B cell (primary cell): Measurements from ENCODE around the gene SPPL2C. TPM values are rescaled to one million over a fixed set of nuclear protein-coding genes. Genes with fewer than 3 reads are reported as not detected.

Source experiments
- ATAC-seq: fragments of 200-7000 bp; cut with Tn5 transposase; one replicate; pipeline ENCODE4 v1.10.0; 2021; ENCODE audit warnings: low read depth, mild to moderate bottlenecking, moderate number of reproducible peaks, moderate library complexity
- CTCF ChIA-PET: fragments of 350-600 bp; sonication (Branson Sonifier 250); formaldehyde crosslinking; loops from one replicate; lab custom pipeline; 2021; ENCODE audit warnings: antibody characterized with exemption, inconsistent platforms; lab: Charles Lee
- POLR2A ChIA-PET: fragments of 350-600 bp; sonication (Branson Sonifier 250); formaldehyde crosslinking; loops from one replicate; lab custom pipeline; 2021; ENCODE audit warnings: antibody characterized with exemption; lab: Charles Lee
- DNase-seq: peaks from one replicate; pipeline ENCODE4 v3.0.0; 2013
- H2AFZ ChIP-seq: 2 replicates; pipeline ENCODE4 v1.6.1; 2012; ENCODE audit warnings: mild to moderate bottlenecking, low read depth, low read length; ENCODE audit not compliant: insufficient read depth, poor library complexity, severe bottlenecking
- H3K27ac ChIP-seq, 2 donors: 1 replicate in 1 of 2; 2 replicates in 1 of 2; pipeline ENCODE4 v1.5.1; 2012 to 2013; ENCODE audit warnings: low read length in 2 of 2, mild to moderate bottlenecking in 2 of 2, moderate library complexity in 1 of 2
- H3K27me3 ChIP-seq, 4 experiments: fragments of 200-600 bp in 1 of 4; sonication (generic) in 1 of 4; replicated peaks in 1 of 4; 1 replicate in 2 of 4; 2 replicates in 2 of 4; pipeline versions ENCODE4 v1.6.1 to v1.7.0; 2013 to 2016; ENCODE audit warnings: low read length in 3 of 4, mild to moderate bottlenecking in 2 of 4, mixed read lengths in 1 of 4, moderate library complexity in 1 of 4; ENCODE audit not compliant: insufficient read depth in 4 of 4, control insufficient read depth in 3 of 4; ENCODE audit errors: control extremely low read depth in 1 of 4
- H3K36me3 ChIP-seq, 2 experiments: replicated peaks in 1 of 2; 1 replicate in 1 of 2; 2 replicates in 1 of 2; pipeline versions ENCODE4 v1.6.1 to v1.7.1; 2013; ENCODE audit warnings: low read length in 1 of 2; ENCODE audit not compliant: insufficient read depth in 2 of 2, control insufficient read depth in 1 of 2; ENCODE audit errors: control extremely low read depth in 1 of 2, extremely low read depth in 1 of 2
- H3K4me1 ChIP-seq, 2 donors: fragments of 200-600 bp in 1 of 2; sonication (generic) in 1 of 2; 1 replicate in 1 of 2; 2 replicates in 1 of 2; pipeline versions ENCODE4 v1.5.1 to v1.6.1; 2013 to 2017; ENCODE audit warnings: low read length in 2 of 2; ENCODE audit not compliant: control insufficient read depth in 2 of 2, insufficient read depth in 2 of 2
- H3K4me2 ChIP-seq: replicated peaks from 2 replicates; pipeline ENCODE3; 2012; ENCODE audit warnings: mild to moderate bottlenecking, low read depth, low read length; ENCODE audit not compliant: poor library complexity, severe bottlenecking
- H3K4me3 ChIP-seq, 5 experiments: fragments of 200-600 bp in 1 of 5; sonication (generic) in 1 of 5; 1 replicate in 3 of 5; 2 replicates in 2 of 5; pipeline versions ENCODE4 v1.5.1 to v1.7.0; 2011 to 2016; ENCODE audit warnings: low read length in 4 of 5, mild to moderate bottlenecking in 4 of 5, low read depth in 2 of 5, control low read depth in 1 of 5, moderate library complexity in 1 of 5; ENCODE audit not compliant: insufficient read depth in 1 of 5; ENCODE audit errors: control extremely low read depth in 1 of 5, extremely low read depth in 1 of 5
- H3K79me2 ChIP-seq: fragments of 200-600 bp; sonication (generic); one replicate; pipeline ENCODE4 v1.6.0; 2016; ENCODE audit warnings: low read length; ENCODE audit not compliant: control insufficient read depth, insufficient read depth
- H3K9ac ChIP-seq: fragments of 200-600 bp; sonication (generic); 2 replicates; pipeline ENCODE4 v1.6.1; 2017; ENCODE audit warnings: mild to moderate bottlenecking, low read length, moderate library complexity
- H3K9me3 ChIP-seq, 3 donors: one replicate each; pipeline versions ENCODE4 v1.6.1 to v1.7.1; 2013; ENCODE audit warnings: low read length in 2 of 3; ENCODE audit not compliant: control insufficient read depth in 2 of 3, insufficient read depth in 1 of 3; ENCODE audit errors: control extremely low read depth in 1 of 3
- H4K20me1 ChIP-seq: 2 replicates; pipeline ENCODE4 v1.6.0; 2012; ENCODE audit warnings: mild to moderate bottlenecking, low read length; ENCODE audit not compliant: insufficient read depth, control insufficient read depth, poor library complexity, severe bottlenecking
- H3K27ac Mint-ChIP-seq: one replicate; pipeline ENCODE4 v1.8.0; 2021; ENCODE audit warnings: mixed read lengths
- H3K27me3 Mint-ChIP-seq: one replicate; pipeline ENCODE4 v1.8.0; 2021; ENCODE audit warnings: mixed read lengths
- H3K4me1 Mint-ChIP-seq: one replicate; pipeline ENCODE4 v1.8.0; 2021; ENCODE audit warnings: mixed read lengths
- H3K4me3 Mint-ChIP-seq: one replicate; pipeline ENCODE4 v1.8.0; 2021; ENCODE audit warnings: mixed read lengths
- H3K9me3 Mint-ChIP-seq: one replicate; pipeline ENCODE4 v1.8.0; 2022; ENCODE audit warnings: mixed read lengths; ENCODE audit not compliant: insufficient read depth
- CTCF ChIP-seq: fragments of 200-600 bp; IDR thresholded peaks from one replicate; pipeline ENCODE4 v1.8.0; 2022; ENCODE audit warnings: antibody characterized with exemption, mild to moderate bottlenecking
- EZH2 ChIP-seq: IDR thresholded peaks from 2 replicates; pipeline ENCODE4 v1.6.1; 2012; ENCODE audit warnings: borderline replicate concordance, low read depth, mild to moderate bottlenecking, moderate library complexity, low read length; ENCODE audit not compliant: insufficient read depth, poor library complexity, severe bottlenecking
- WGBS: methylation state at CpG from one replicate; pipeline ENCODE4 v1.1.5; 2013; ENCODE audit warnings: missing lambda C conversion rate; ENCODE audit not compliant: insufficient coverage; 5-methylcytosine and 5-hydroxymethylcytosine counted together
- intact Hi-C: fragments of 100-400 bp; cut with micrococcal nuclease; formaldehyde crosslinking; loops from one replicate; pipeline ENCODE4 v1.10.0; 2022
- polyA plus RNA-seq: library from polyadenylated mRNA; depleted of rRNA; stranded (reverse); fragments of >200 nt; gene quantifications from 2 replicates; pipeline ENCODE4 v1.2.3, GENCODE V29; 2012
- total RNA-seq, 2 donors: library from RNA; stranded (reverse); fragments of 120-200 nt in 1 of 2; gene quantifications; 1 replicate in 1 of 2; 2 replicates in 1 of 2; pipeline versions ENCODE4 v1.2.3 to v1.2.4, GENCODE V29; 2013 to 2022

Gene SPPL2C
- total and polyA plus RNA-seq, 2 donors (not counting 1 experiment from before 2014, with no cell fraction given): not detected

DNA sequence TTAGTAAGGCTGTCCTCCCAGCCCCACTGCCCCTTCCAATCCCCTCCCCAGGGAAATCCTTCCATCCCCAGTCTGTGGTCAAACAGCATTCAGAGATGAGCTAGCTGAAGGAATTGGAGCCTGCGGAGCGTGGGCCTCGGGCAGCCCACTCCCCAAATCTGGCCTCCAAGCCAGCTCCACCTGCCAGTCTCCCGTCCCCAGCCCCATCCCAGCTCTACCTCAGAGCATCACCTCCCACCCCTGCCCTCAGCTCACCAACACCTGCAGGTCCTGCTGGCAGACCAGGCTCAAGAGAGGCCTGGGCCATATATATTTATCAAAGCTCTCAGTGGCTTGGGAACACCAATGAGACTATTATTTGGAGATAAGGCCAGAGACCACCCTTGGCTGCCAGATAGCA lies 5.2 kb upstream of the SPPL2C start:
- intact Hi-C loops: no loop called here
- ATAC-seq: no peak
- Mint-ChIP-seq H3K9me3 (no peaks in the 10 kb centered on the region), H3K4me3 (no peak overlapping the region), H3K27me3 (peaks cover 9% of the 10 kb centered on the region), H3K27ac (no peak overlapping the region), H3K4me1 (no peaks in the 10 kb centered on the region)
- H4K20me1 ChIP-seq: no peaks in the 10 kb centered on the region
- H3K4me1 ChIP-seq: no peaks in the 10 kb centered on the region
- H3K27me3 ChIP-seq: peaks cover 0 to 3% (median 0%) of the 10 kb centered on the region in 4 experiments
- WGBS: 92% methylated on average over 4 of the region's 4 CpGs
- no peak overlapping the region for H3K27ac ChIP-seq
- ChIA-PET POLR2A (no interaction called here), CTCF (interaction anchor here (2.3 to 3.6 kb wide), 2 partner anchors 8 to 13 kb away, joined by 7 to 10 read pairs; no protein-coding TSS in a partner anchor)
- H3K4me2 ChIP-seq: no peak overlapping the region
- no peak for TF ChIP-seq CTCF
- no peak for TF ChIP-seq EZH2
- H3K9me3 ChIP-seq: no peaks in the 10 kb centered on the region
- no peak overlapping the region for H3K9ac ChIP-seq
- H3K79me2 ChIP-seq: no peaks in the 10 kb centered on the region
- H2AFZ ChIP-seq: no peak overlapping the region
- no peaks in the 10 kb centered on the region for H3K36me3 ChIP-seq
- no peak overlapping the region for H3K4me3 ChIP-seq
- DNase-seq: no peak

GRCh38 chr17:45841186-45841585 lies 3.5 kb upstream of the SPPL2C start:
- peaks cover 9% of the 10 kb centered on the region for H3K27me3 Mint-ChIP-seq
- Histone ChIP-seq H3K79me2 (no peaks in the 10 kb centered on the region), H3K9me3 (no peaks in the 10 kb centered on the region), H3K36me3 (no peaks in the 10 kb centered on the region), H4K20me1 (no peaks in the 10 kb centered on the region), H3K4me2 (no peak overlapping the region), H3K4me3 (no peak overlapping the region), H3K27me3 (peaks cover 0 to 3% (median 0%) of the 10 kb centered on the region in 4 experiments), H3K27ac (no peak overlapping the region), H3K9ac (no peak overlapping the region), H3K4me1 (no peaks in the 10 kb centered on the region), H2AFZ (no peak overlapping the region)
- 95% methylated on average over 7 of the region's 9 CpGs for WGBS
- no peak overlapping the region for H3K27ac Mint-ChIP-seq
- ATAC-seq (no peak), DNase-seq (no peak)
- no peaks in the 10 kb centered on the region for H3K9me3 Mint-ChIP-seq
- intact Hi-C loops: no loop called here
- no peak overlapping the region for H3K4me3 Mint-ChIP-seq
- no peaks in the 10 kb centered on the region for H3K4me1 Mint-ChIP-seq
- POLR2A ChIA-PET: no interaction called here
- CTCF ChIA-PET: interaction anchor here (0.9 to 3.6 kb wide), 3 partner anchors 10 to 14 kb away, joined by 3 to 10 read pairs (median 7); no protein-coding TSS in a partner anchor
- TF ChIP-seq CTCF (no peak), EZH2 (no peak)
